H9 (cell line): ENCODE data around the gene RNF175. TPM values are rescaled to one million over a fixed set of nuclear protein-coding genes. Genes with fewer than 3 reads are reported as not detected.

Source experiments
- DNase-seq: peaks from one replicate; pipeline ENCODE4 v3.0.0-alpha.2; 2017
- H2AFZ ChIP-seq: one replicate; pipeline ENCODE4 v1.6.1; 2013; ENCODE audit warnings: mild to moderate bottlenecking, low read length, control low read depth, moderate library complexity
- H2AK5ac ChIP-seq: 2 replicates; pipeline ENCODE4 v1.6.1; 2013; ENCODE audit warnings: low read length, control low read depth, mixed read lengths; ENCODE audit not compliant: insufficient read length
- H2BK120ac ChIP-seq: one replicate; pipeline ENCODE4 v1.6.1; 2013; ENCODE audit warnings: low read depth, mild to moderate bottlenecking, low read length, control low read depth, inconsistent platforms; ENCODE audit not compliant: poor library complexity, severe bottlenecking
- H2BK12ac ChIP-seq: 2 replicates; pipeline ENCODE4 v1.6.1; 2013; ENCODE audit warnings: low read length, control low read depth, mixed read lengths, low read depth; ENCODE audit not compliant: insufficient read length
- H2BK15ac ChIP-seq: 2 replicates; pipeline ENCODE4 v1.6.1; 2013; ENCODE audit warnings: low read depth, low read length, control low read depth
- H2BK20ac ChIP-seq: one replicate; pipeline ENCODE4 v1.6.1; 2013; ENCODE audit warnings: low read depth, mild to moderate bottlenecking, low read length, control low read depth, inconsistent platforms; ENCODE audit not compliant: poor library complexity, severe bottlenecking
- H2BK5ac ChIP-seq: 2 replicates; pipeline ENCODE4 v1.6.1; 2013; ENCODE audit warnings: low read length, control low read depth, mixed read lengths; ENCODE audit not compliant: insufficient read length
- H3K14ac ChIP-seq: 2 replicates; pipeline ENCODE4 v1.6.1; 2013; ENCODE audit warnings: low read length, control low read depth; ENCODE audit not compliant: insufficient read depth
- H3K18ac ChIP-seq: 2 replicates; pipeline ENCODE4 v1.6.1; 2013; ENCODE audit warnings: low read depth, mild to moderate bottlenecking, mixed read lengths, low read length, control low read depth; ENCODE audit not compliant: insufficient read length
- H3K23ac ChIP-seq: 2 replicates; pipeline ENCODE4 v1.6.1; 2013; ENCODE audit warnings: low read length, control low read depth, mixed read lengths, low read depth; ENCODE audit not compliant: insufficient read length
- H3K23me2 ChIP-seq: 2 replicates; pipeline ENCODE4 v1.6.1; 2013; ENCODE audit warnings: low read depth, mild to moderate bottlenecking, mixed read lengths, low read length, control low read depth; ENCODE audit not compliant: insufficient read length, poor library complexity, severe bottlenecking
- H3K27ac ChIP-seq: 2 replicates; pipeline ENCODE4 v1.5.1; 2013; ENCODE audit warnings: low read length, control low read depth, mixed read lengths, low read depth; ENCODE audit not compliant: insufficient read length
- H3K27me3 ChIP-seq: 2 replicates; pipeline ENCODE4 v1.6.1; 2013; ENCODE audit warnings: low read length, control low read depth, inconsistent platforms; ENCODE audit not compliant: insufficient read depth
- H3K4ac ChIP-seq: 2 replicates; pipeline ENCODE4 v1.6.1; 2013; ENCODE audit warnings: low read depth, mild to moderate bottlenecking, control low read depth, inconsistent platforms, low read length, moderate library complexity
- H3K4me1 ChIP-seq: 2 replicates; pipeline ENCODE4 v1.6.1; 2013; ENCODE audit warnings: low read length, control low read depth, inconsistent platforms; ENCODE audit not compliant: insufficient read depth
- H3K4me2 ChIP-seq: 2 replicates; pipeline ENCODE4 v1.6.1; 2013; ENCODE audit warnings: low read length, control low read depth, mixed read lengths; ENCODE audit not compliant: insufficient read length, insufficient read depth
- H3K56ac ChIP-seq: 2 replicates; pipeline ENCODE4 v1.6.1; 2013; ENCODE audit warnings: low read depth, mild to moderate bottlenecking, mixed read lengths, low read length, control low read depth; ENCODE audit not compliant: insufficient read length
- H3K79me1 ChIP-seq: 2 replicates; pipeline ENCODE4 v1.6.1; 2013; ENCODE audit warnings: low read depth, mild to moderate bottlenecking, moderate library complexity, low read length, control low read depth, inconsistent platforms; ENCODE audit not compliant: insufficient read depth, poor library complexity, severe bottlenecking
- H3K79me2 ChIP-seq: 2 replicates; pipeline ENCODE4 v1.6.1; 2013; ENCODE audit warnings: low read length, control low read depth, inconsistent platforms; ENCODE audit not compliant: insufficient read depth
- H3K9ac ChIP-seq: 2 replicates; pipeline ENCODE4 v1.6.1; 2013; ENCODE audit warnings: low read length, control low read depth, mixed read lengths; ENCODE audit not compliant: insufficient read length; ENCODE audit errors: extremely low read depth
- H3K9me3 ChIP-seq: one replicate; pipeline ENCODE4 v1.6.1; 2013; ENCODE audit warnings: low read depth, low read length, inconsistent platforms; ENCODE audit not compliant: control insufficient read depth
- H3T11ph ChIP-seq: one replicate; pipeline ENCODE4 v1.6.1; 2013; ENCODE audit warnings: mild to moderate bottlenecking, low read length, control low read depth, inconsistent platforms
- H4K20me1 ChIP-seq: one replicate; pipeline ENCODE4 v1.6.1; 2013; ENCODE audit not compliant: control insufficient read depth, insufficient read length, insufficient read depth
- H4K5ac ChIP-seq: 2 replicates; pipeline ENCODE4 v1.6.1; 2013; ENCODE audit warnings: low read depth, mild to moderate bottlenecking, mixed read lengths, low read length, control low read depth; ENCODE audit not compliant: insufficient read length
- H4K8ac ChIP-seq: replicated peaks from 2 replicates; pipeline ENCODE4 v1.6.1; 2013; ENCODE audit warnings: low read length, control low read depth, mixed read lengths, low read depth; ENCODE audit not compliant: insufficient read length
- H4K91ac ChIP-seq: 2 replicates; pipeline ENCODE4 v1.6.1; 2013; ENCODE audit warnings: low read depth, mild to moderate bottlenecking, moderate library complexity, mixed read lengths, low read length, control low read depth; ENCODE audit not compliant: insufficient read length
- H3K27ac Mint-ChIP-seq, 3 experiments: 2 replicates in 2 of 3; 3 replicates in 1 of 3; pipeline ENCODE4 v1.8.0; 2020 to 2021; ENCODE audit warnings: mixed read lengths in 3 of 3, mild to moderate bottlenecking in 1 of 3, moderate library complexity in 1 of 3
- H3K27me3 Mint-ChIP-seq: 2 replicates; pipeline ENCODE4 v1.8.0; 2021; ENCODE audit warnings: low read depth, mild to moderate bottlenecking, moderate library complexity, mixed read lengths
- H3K36me3 Mint-ChIP-seq, 3 experiments: 2 replicates in 2 of 3; 3 replicates in 1 of 3; pipeline ENCODE4 v1.8.0; 2020 to 2021; ENCODE audit warnings: low read depth in 3 of 3, mixed read lengths in 3 of 3; ENCODE audit not compliant: insufficient read depth in 1 of 3
- H3K4me1 Mint-ChIP-seq, 2 experiments: 2 replicates each; pipeline ENCODE4 v1.8.0; 2020; ENCODE audit warnings: mixed read lengths in 2 of 2
- H3K4me3 Mint-ChIP-seq, 2 experiments: 2 replicates in 1 of 2; 3 replicates in 1 of 2; pipeline ENCODE4 v1.8.0; 2020 to 2021; ENCODE audit warnings: mild to moderate bottlenecking in 2 of 2, mixed read lengths in 2 of 2, moderate library complexity in 1 of 2
- H3K9me3 Mint-ChIP-seq, 2 experiments: 2 replicates in 1 of 2; 3 replicates in 1 of 2; pipeline ENCODE4 v1.8.0; 2020; ENCODE audit warnings: mild to moderate bottlenecking in 2 of 2, mixed read lengths in 2 of 2, moderate library complexity in 1 of 2
- CTCF ChIP-seq: fragments of 200-600 bp; sonication (generic); conservative IDR thresholded peaks from 3 replicates; pipeline ENCODE4 v1.8.0; 2021; ENCODE audit warnings: antibody characterized with exemption, mild to moderate bottlenecking
- WGBS: extraction: QIAGEN DNeasy Blood & Tissue Kit; methylation state at CpG from one replicate; pipeline ENCODE4 v1.1.7; 2013; ENCODE audit warnings: missing lambda C conversion rate, low lambda C conversion rate, mixed read lengths; ENCODE audit not compliant: insufficient read length; ENCODE audit errors: extremely low coverage; 5-methylcytosine and 5-hydroxymethylcytosine counted together
- total RNA-seq: library from RNA; stranded (reverse); gene quantifications from 2 replicates; pipeline ENCODE4 v1.2.1, GENCODE V29; 2021

Gene RNF175
- total RNA-seq, 1 experiment from 2014 or later, result 4.3 TPM

- H3K23ac ChIP-seq, result no peak overlapping the region
- H3K27ac Mint-ChIP-seq, result no peak overlapping the region
- no peak overlapping the region for H4K5ac ChIP-seq
- peaks cover 19 to 22% of the 10 kb centered on the region in 2 experiments for H3K4me1 Mint-ChIP-seq
- no peak for DNase-seq
- H3K14ac ChIP-seq, result no peak overlapping the region
- no peak overlapping the region for H3K27ac ChIP-seq
- H3T11ph ChIP-seq, result no peak overlapping the region
- H2BK5ac ChIP-seq, result no peak overlapping the region
- peaks cover 11% of the 10 kb centered on the region for H3K27me3 Mint-ChIP-seq
- H3K36me3 Mint-ChIP-seq, result peaks cover 0 to 8% (median 3%) of the 10 kb centered on the region in 3 experiments; a peak in 3 of 7 replicates
- no peak overlapping the region for H3K4me2 ChIP-seq
- no peak overlapping the region for H4K8ac ChIP-seq
- H2AK5ac ChIP-seq, result no peak overlapping the region
- H2BK15ac ChIP-seq, result no peak overlapping the region
- H3K9me3 ChIP-seq, result no peaks in the 10 kb centered on the region
- no peaks in the 10 kb centered on the region for H3K23me2 ChIP-seq
- no peaks in the 10 kb centered on the region for H3K27me3 ChIP-seq
- H3K79me1 ChIP-seq, result no peaks in the 10 kb centered on the region
- no peak overlapping the region for H3K4me3 Mint-ChIP-seq
- H2BK120ac ChIP-seq, result no peak overlapping the region
- H3K79me2 ChIP-seq, result no peaks in the 10 kb centered on the region
- H2BK12ac ChIP-seq, result no peak overlapping the region
- no peak overlapping the region for H2AFZ ChIP-seq
- no peak overlapping the region for H4K91ac ChIP-seq
- no peak overlapping the region for H2BK20ac ChIP-seq
- H4K20me1 ChIP-seq, result no peaks in the 10 kb centered on the region
- no peaks in the 10 kb centered on the region; the same call in 1 of the 2 replicates for H3K4me1 ChIP-seq
- no peak overlapping the region for H3K4ac ChIP-seq
- no CpG with 5 or more reads among the region's 8 CpGs for WGBS
- H3K56ac ChIP-seq, result no peak overlapping the region
- no peak overlapping the region for H3K9ac ChIP-seq
- peaks cover 6 to 8% of the 10 kb centered on the region in 2 experiments; a peak in 4 of 5 replicates for H3K9me3 Mint-ChIP-seq
- TF ChIP-seq CTCF, result no peak
- no peak overlapping the region for H3K18ac ChIP-seq
These were observed 6.1 kb upstream of the RNF175 start for GRCh38 chr4:153765894-153766293.
